H1 (cell line): ENCODE data around the gene FHIT. TPM values are rescaled to one million over a fixed set of nuclear protein-coding genes. Genes with fewer than 3 reads are reported as not detected.

ENCODE experiments used
- ATF2 ChIP-seq: IDR thresholded peaks from 2 replicates; pipeline ENCODE4 v1.6.1; 2012; ENCODE audit warnings: low read length, inconsistent platforms
- CTBP2 ChIP-seq: IDR thresholded peaks from 2 replicates; pipeline ENCODE4 v1.7.0; 2011; ENCODE audit warnings: borderline replicate concordance, mild to moderate bottlenecking, moderate library complexity, mixed read lengths, low read length; ENCODE audit not compliant: insufficient read depth, insufficient read length
- FOSL1 ChIP-seq: IDR thresholded peaks from 2 replicates; pipeline ENCODE4 v1.6.1; 2011; ENCODE audit warnings: mild to moderate bottlenecking, low read depth, low read length, moderate library complexity; ENCODE audit not compliant: insufficient read depth
- KDM4A ChIP-seq: IDR thresholded peaks from one replicate; pipeline ENCODE4 v1.7.1; 2012; ENCODE audit warnings: low read depth, mild to moderate bottlenecking, moderate library complexity, low read length, inconsistent platforms; ENCODE audit not compliant: severe bottlenecking
- SRF ChIP-seq: IDR thresholded peaks from 2 replicates; pipeline ENCODE4 v1.6.1; 2011; ENCODE audit warnings: mild to moderate bottlenecking, low read depth, low read length, moderate library complexity
- polyA plus RNA-seq, 7 experiments: library from polyadenylated mRNA; depleted of rRNA in 3 of 7; stranded (reverse) in 5 of 7; unstranded in 2 of 7; fragments of >200 nt in 5 of 7; fragments of 200-250 nt in 2 of 7; gene quantifications; 1 replicate in 5 of 7; 2 replicates in 1 of 7; 4 replicates in 1 of 7; pipeline versions ENCODE4 v1.2.1 to v1.2.3, GENCODE V29; 2011 to 2013; ENCODE audit warnings: missing spikeins in 2 of 7, mixed read lengths in 2 of 7
- total RNA-seq: library from RNA; stranded (reverse); fragmentation: NEBNext Ultra II Directional; extraction: Animal tissue kit (Norgen Biotek cat#: 25700); gene quantifications from 2 replicates; pipeline ENCODE4 v1.2.1, GENCODE V29; 2021

Gene FHIT
- total and polyA plus RNA-seq, 2 of the 8 experiments (the other 6 are each of a cell fraction or from before 2014, with no cell fraction given) = 1.2 to 3.2 TPM

GRCh38 chr3:61239871-61240270 is 11.4 kb downstream of the FHIT start (continued):
- no peak for TF ChIP-seq SRF
- no peak for TF ChIP-seq FOSL1
- TF ChIP-seq KDM4A = no peak
- no peak for TF ChIP-seq ATF2
- no peak for TF ChIP-seq CTBP2
